ENCODE results near the gene GADD45A.

Gene GADD45A

GRCh38 chr1:67719329-67720196, 34.6 kb downstream of the GADD45A start:
- no peaks in the 10 kb centered on the region for H3K9me2 ChIP-seq (replicated peaks; ENCODE audit: insufficient read depth, low read length)
- H2AFZ ChIP-seq (ENCODE audit: low read depth, low read length, severe bottlenecking) = no peak overlapping the region
- H3K9me3 ChIP-seq (ENCODE audit: insufficient read depth, low read length) = no peaks in the 10 kb centered on the region
- no peak overlapping the region for H3K27ac ChIP-seq (ENCODE audit: low read depth, low read length)
- H3K36me3 ChIP-seq (ENCODE audit: low read length) = no peaks in the 10 kb centered on the region
- no peak overlapping the region for H3K9ac ChIP-seq (ENCODE audit: low read length)
- no peak overlapping the region for H3K4me3 ChIP-seq (ENCODE audit: insufficient read depth, low read length, poor library complexity, severe bottlenecking)
- no peaks in the 10 kb centered on the region for H3K79me2 ChIP-seq (ENCODE audit: insufficient read depth, low read length)
- TF ChIP-seq CTCF (IDR thresholded peaks at IDR 0.05; ENCODE audit: insufficient read depth, low read length, poor library complexity, severe bottlenecking) = no peak
- no peak for TF ChIP-seq EZH2phosphoT487 (conservative IDR thresholded peaks at IDR 0.05; ENCODE audit: low read length)
- H3F3A ChIP-seq (ENCODE audit: insufficient read depth) = no peaks in the 10 kb centered on the region
- no peaks in the 10 kb centered on the region for H4K20me1 ChIP-seq (ENCODE audit: low read depth, low read length)
- H3K27me3 ChIP-seq (ENCODE audit: low read length) = no peaks in the 10 kb centered on the region
- H3K4me2 ChIP-seq (ENCODE audit: low read depth, low read length, poor library complexity, severe bottlenecking) = no peak overlapping the region

- H3K27ac ChIP-seq (ENCODE audit: low read depth, low read length) = no peak overlapping the region
- H3K27me3 ChIP-seq (ENCODE audit: low read length) = no peaks in the 10 kb centered on the region
- no peaks in the 10 kb centered on the region for H3F3A ChIP-seq (ENCODE audit: insufficient read depth)
- TF ChIP-seq EZH2phosphoT487 (conservative IDR thresholded peaks at IDR 0.05; ENCODE audit: low read length) (no peak), CTCF (IDR thresholded peaks at IDR 0.05; ENCODE audit: insufficient read depth, low read length, poor library complexity, severe bottlenecking) (no peak)
- H3K36me3 ChIP-seq (ENCODE audit: low read length) = no peaks in the 10 kb centered on the region
- no peaks in the 10 kb centered on the region for H3K9me3 ChIP-seq (ENCODE audit: insufficient read depth, low read length)
- no peaks in the 10 kb centered on the region for H3K79me2 ChIP-seq (ENCODE audit: insufficient read depth, low read length)
- H3K4me2 ChIP-seq (ENCODE audit: low read depth, low read length, poor library complexity, severe bottlenecking) = no peak overlapping the region
- no peak overlapping the region for H2AFZ ChIP-seq (ENCODE audit: low read depth, low read length, severe bottlenecking)
- H3K9ac ChIP-seq (ENCODE audit: low read length) = no peak overlapping the region
- H3K4me3 ChIP-seq (ENCODE audit: insufficient read depth, low read length, poor library complexity, severe bottlenecking) = no peak overlapping the region
- no peaks in the 10 kb centered on the region for H3K9me2 ChIP-seq (replicated peaks; ENCODE audit: insufficient read depth, low read length)
- H4K20me1 ChIP-seq (ENCODE audit: low read depth, low read length) = no peaks in the 10 kb centered on the region
Observed at GRCh38 chr1:67721112-67721511, 36.1 kb downstream of the GADD45A start.

GRCh38 chr1:67721650-67722291, 36.8 kb downstream of the GADD45A start:
- TF ChIP-seq CTCF (IDR thresholded peaks at IDR 0.05; ENCODE audit: insufficient read depth, low read length, poor library complexity, severe bottlenecking) (no peak), EZH2phosphoT487 (conservative IDR thresholded peaks at IDR 0.05; ENCODE audit: low read length) (no peak)
- no peak overlapping the region for H2AFZ ChIP-seq (ENCODE audit: low read depth, low read length, severe bottlenecking)
- no peaks in the 10 kb centered on the region for H4K20me1 ChIP-seq (ENCODE audit: low read depth, low read length)
- no peak overlapping the region for H3K27ac ChIP-seq (ENCODE audit: low read depth, low read length)
- H3F3A ChIP-seq (ENCODE audit: insufficient read depth) = no peaks in the 10 kb centered on the region
- no peaks in the 10 kb centered on the region for H3K79me2 ChIP-seq (ENCODE audit: insufficient read depth, low read length)
- H3K27me3 ChIP-seq (ENCODE audit: low read length) = no peaks in the 10 kb centered on the region
- no peaks in the 10 kb centered on the region for H3K9me3 ChIP-seq (ENCODE audit: insufficient read depth, low read length)
- H3K36me3 ChIP-seq (ENCODE audit: low read length) = no peaks in the 10 kb centered on the region
- no peaks in the 10 kb centered on the region for H3K9me2 ChIP-seq (replicated peaks; ENCODE audit: insufficient read depth, low read length)
- H3K4me2 ChIP-seq (ENCODE audit: low read depth, low read length, poor library complexity, severe bottlenecking) = no peak overlapping the region
- H3K9ac ChIP-seq (ENCODE audit: low read length) = no peak overlapping the region
- no peak overlapping the region for H3K4me3 ChIP-seq (ENCODE audit: insufficient read depth, low read length, poor library complexity, severe bottlenecking)

All from SU-DHL-6 (cell line).